Ectodermal cell (in vitro differentiated cells): ENCODE results near the gene RAC2.
A peak's percentile ranks its signal among the peaks of the same experiment; 100 is the strongest.

Source experiments
- H3K27ac ChIP-seq: 2 replicates; pipeline ENCODE4 v1.7.0; 2013; ENCODE audit warnings: mild to moderate bottlenecking, low read depth, low read length; ENCODE audit not compliant: insufficient read depth, poor library complexity, severe bottlenecking
- H3K27me3 ChIP-seq: 2 replicates; pipeline ENCODE4 v1.7.0; 2013; ENCODE audit warnings: mild to moderate bottlenecking, low read length; ENCODE audit not compliant: insufficient read depth, control insufficient read depth, poor library complexity, severe bottlenecking
- H3K36me3 ChIP-seq: one replicate; pipeline ENCODE4 v1.7.0; 2013; ENCODE audit warnings: low read length; ENCODE audit not compliant: control insufficient read depth, insufficient read depth
- H3K4me1 ChIP-seq: one replicate; pipeline ENCODE4 v1.7.0; 2013; ENCODE audit warnings: low read length; ENCODE audit not compliant: control insufficient read depth, insufficient read depth
- H3K4me3 ChIP-seq: 2 replicates; pipeline ENCODE4 v1.7.0; 2013; ENCODE audit warnings: low read depth, low read length, control low read depth; ENCODE audit not compliant: insufficient read depth
- H3K9me3 ChIP-seq: 2 replicates; pipeline ENCODE4 v1.7.0; 2013; ENCODE audit warnings: mild to moderate bottlenecking, low read length, moderate library complexity; ENCODE audit not compliant: control insufficient read depth
- WGBS, 2 experiments: methylation state at CpG; one replicate each; pipeline ENCODE4 v1.1.7; 2013; ENCODE audit warnings: missing lambda C conversion rate in 2 of 2; 5-methylcytosine and 5-hydroxymethylcytosine counted together

Gene RAC2

DNA sequence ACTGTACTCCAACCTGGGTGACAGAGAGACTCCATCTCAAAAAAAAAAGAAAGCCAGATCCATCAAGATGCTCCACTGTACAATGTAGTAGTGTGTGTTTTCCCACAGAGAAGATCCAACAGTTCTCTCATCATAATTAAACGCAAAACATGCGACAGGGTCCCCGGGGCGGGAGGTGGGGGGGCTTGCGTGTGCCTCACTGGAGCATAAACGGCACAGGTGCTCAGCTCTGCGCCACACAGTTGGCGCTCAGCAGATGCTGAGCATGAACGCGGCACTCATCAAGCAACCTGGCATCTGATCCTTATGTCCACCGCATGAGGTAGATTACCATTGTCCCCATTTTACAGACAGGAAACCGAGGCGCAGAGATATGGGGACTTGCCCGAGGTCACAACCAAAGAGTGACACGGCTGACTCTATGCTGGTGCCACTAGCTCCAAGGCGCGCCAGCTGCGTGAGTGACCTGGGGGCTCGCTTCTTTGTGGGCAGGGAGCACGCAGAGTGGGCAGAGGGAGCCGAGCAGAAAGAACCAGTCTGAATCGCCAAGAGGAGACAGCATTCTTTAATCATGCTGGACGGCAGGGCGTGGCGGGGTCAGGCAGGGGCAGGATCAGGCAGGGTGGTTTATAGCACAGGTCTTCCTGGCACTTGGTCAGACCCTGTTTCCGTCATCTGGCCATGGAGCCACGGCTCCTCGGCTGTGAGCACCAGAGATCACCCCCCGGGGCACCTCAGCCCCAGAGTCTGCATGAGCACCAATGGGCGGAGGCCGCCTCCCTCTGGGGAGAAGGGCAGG, 64.2 kb downstream of the RAC2 start:
- WGBS, 2 experiments = 95% methylated on average over 31 of the region's 31 CpGs
- no peaks in the 10 kb centered on the region for H3K9me3 ChIP-seq
- no peaks in the 10 kb centered on the region for H3K27me3 ChIP-seq
- no peak overlapping the region for H3K27ac ChIP-seq
- H3K36me3 ChIP-seq = no peaks in the 10 kb centered on the region
- no peak overlapping the region for H3K4me3 ChIP-seq
- H3K4me1 ChIP-seq = peaks cover 17% of the 10 kb centered on the region

DNA sequence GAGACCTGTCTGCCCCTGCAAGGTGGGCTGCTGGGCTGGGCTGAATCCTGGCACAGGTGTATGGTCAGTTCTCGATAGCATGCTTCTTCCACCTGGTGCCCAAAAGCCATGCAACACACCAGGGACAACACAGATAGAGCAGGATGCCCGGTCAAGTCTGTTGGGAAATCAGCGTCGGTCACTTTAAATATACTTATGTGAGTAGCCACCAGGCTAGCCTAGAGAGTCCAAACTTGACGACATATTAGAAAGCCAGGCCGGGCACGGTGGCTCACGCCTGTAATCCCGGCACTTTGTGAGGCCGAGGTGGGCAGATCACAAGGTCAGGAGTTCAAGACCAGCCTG, 65.0 kb downstream of the RAC2 start:
- no peak overlapping the region for H3K4me3 ChIP-seq
- no peaks in the 10 kb centered on the region for H3K36me3 ChIP-seq
- H3K27ac ChIP-seq = peak overlapping the region; percentile 76
- peaks cover 17% of the 10 kb centered on the region for H3K4me1 ChIP-seq
- H3K27me3 ChIP-seq = no peaks in the 10 kb centered on the region
- H3K9me3 ChIP-seq = no peaks in the 10 kb centered on the region
- 92 to 94% methylated on average over 10 of the region's 10 CpGs for WGBS, 2 experiments

DNA sequence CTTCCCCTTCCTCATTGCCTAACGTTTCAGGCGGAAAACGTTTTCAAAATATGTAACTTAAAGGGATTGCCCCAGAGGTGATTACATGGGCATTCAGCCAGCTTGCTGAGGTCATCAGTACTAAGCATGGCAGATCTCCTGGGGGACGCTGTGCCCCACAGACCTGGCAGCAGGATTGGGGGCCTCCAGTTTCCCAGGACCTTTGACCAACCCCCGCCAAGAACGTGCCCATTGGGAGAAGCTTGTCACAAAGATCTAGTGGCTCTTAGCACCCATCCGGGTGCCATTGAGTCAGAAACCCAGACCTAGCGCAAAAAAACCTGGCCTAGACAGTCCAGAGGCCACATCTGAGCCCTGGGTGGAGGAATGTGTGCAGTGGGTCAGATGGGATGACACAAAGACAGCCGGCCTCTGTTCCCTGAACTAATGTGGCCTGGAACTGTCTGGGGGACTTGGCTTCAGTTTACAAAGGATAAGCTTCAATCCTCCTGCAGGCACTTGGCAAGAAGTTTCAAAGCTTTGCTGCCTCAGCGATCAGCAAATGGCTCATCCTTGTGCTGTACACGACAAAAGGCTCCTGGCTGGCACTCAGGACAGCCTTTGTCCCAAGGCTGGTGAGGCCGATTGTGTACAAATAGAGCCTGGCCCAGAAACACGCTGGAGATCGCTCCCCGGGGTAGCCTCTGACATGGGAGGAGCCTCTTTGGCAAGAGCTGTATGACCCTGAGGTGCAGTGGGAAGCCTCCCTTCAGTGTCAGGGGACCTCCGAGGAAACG, 65.5 kb downstream of the RAC2 start:
- peak overlapping the region; percentile 76 for H3K27ac ChIP-seq
- H3K4me1 ChIP-seq = peaks cover 17% of the 10 kb centered on the region
- H3K36me3 ChIP-seq = no peaks in the 10 kb centered on the region
- WGBS, 2 experiments = 63% methylated on average over 17 of the region's 17 CpGs
- H3K4me3 ChIP-seq = no peak overlapping the region
- no peaks in the 10 kb centered on the region for H3K9me3 ChIP-seq
- H3K27me3 ChIP-seq = no peaks in the 10 kb centered on the region

DNA sequence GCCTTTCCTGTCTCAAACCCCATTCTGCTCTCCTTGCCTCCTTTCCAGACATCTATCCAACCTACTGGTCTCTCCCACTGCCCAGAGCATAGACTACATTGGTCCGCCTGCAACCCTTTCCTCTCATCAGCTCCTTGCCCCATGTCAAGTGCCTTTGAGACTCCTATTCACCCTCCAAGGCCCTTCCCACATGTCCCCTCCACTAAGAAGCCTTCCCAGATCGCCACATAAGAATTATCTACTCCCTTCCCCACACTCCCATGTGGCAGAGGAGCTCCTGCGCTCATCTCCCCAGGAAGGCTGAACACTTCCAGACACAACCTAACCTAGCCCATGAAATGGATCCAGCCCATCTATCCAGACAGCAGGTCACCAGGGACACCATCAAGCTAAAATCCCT, 66.3 kb downstream of the RAC2 start:
- H3K4me1 ChIP-seq = peaks cover 17% of the 10 kb centered on the region
- H3K9me3 ChIP-seq = no peaks in the 10 kb centered on the region
- H3K27ac ChIP-seq = no peak overlapping the region
- 92% methylated on average over 3 of the region's 3 CpGs for WGBS, 2 experiments
- H3K36me3 ChIP-seq = no peaks in the 10 kb centered on the region
- H3K4me3 ChIP-seq = no peak overlapping the region
- no peaks in the 10 kb centered on the region for H3K27me3 ChIP-seq

DNA sequence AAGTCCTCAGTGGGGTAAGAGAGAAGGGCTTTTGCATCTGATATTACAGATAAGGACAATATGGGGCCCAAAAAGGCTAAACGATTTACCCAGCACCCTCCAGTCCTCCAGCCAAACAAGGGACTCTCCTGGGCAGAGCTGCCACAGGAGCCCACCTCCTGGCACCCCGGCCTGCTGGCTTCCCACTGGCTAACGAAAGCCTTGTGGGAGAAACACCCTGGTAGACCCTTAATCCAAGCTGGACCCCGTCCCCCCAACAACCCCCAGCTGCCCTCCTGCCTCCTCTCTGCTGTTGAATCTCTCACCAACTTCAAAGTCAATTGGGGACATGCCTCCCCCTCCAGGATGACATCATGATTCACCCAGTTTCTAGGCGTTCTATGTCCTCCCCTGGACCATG, 66.8 kb downstream of the RAC2 start:
- Histone ChIP-seq H3K4me1 (peaks cover 17% of the 10 kb centered on the region), H3K27ac (no peak overlapping the region)
- WGBS, 2 experiments = 88 to 92% methylated on average over 5 of the region's 5 CpGs

DNA sequence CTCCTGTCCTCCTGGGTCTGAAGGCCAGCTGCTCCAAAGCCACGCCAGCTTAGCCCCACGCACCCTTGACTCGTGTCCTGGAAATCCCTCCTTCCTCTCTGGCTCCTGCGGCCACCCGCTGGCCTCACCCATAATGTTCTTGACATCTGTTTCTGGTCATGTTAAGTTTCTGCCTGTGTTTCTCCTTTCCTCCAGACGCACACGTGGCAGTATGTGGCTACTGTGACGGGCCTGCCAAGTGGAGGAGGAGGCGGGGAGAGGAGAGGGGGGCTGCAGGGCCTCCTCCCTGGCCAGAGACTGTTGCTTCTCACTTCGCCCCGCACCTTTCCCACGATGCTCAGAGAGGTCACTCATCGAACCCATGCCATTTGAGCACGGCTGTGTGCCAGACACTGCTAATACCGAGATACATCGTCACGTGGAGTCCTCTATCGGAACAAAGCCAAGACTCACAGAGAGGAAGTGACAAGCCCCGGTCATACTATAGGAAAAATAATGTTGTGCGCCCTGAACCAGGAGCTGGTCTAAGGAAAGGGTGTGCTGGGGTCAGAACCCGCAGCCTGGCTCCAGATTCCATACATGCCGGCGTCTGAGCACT, 67.5 kb downstream of the RAC2 start:
- peaks cover 17% of the 10 kb centered on the region for H3K4me1 ChIP-seq
- 93% methylated on average over 23 of the region's 23 CpGs for WGBS, 2 experiments
- no peaks in the 10 kb centered on the region for H3K36me3 ChIP-seq
- H3K9me3 ChIP-seq = no peaks in the 10 kb centered on the region
- no peaks in the 10 kb centered on the region for H3K27me3 ChIP-seq
- H3K27ac ChIP-seq = no peak overlapping the region
- H3K4me3 ChIP-seq = no peak overlapping the region

More for the DNA sequence above, 66.8 kb downstream of the RAC2 start:
- H3K9me3 ChIP-seq = no peaks in the 10 kb centered on the region
- H3K36me3 ChIP-seq = no peaks in the 10 kb centered on the region
- H3K4me3 ChIP-seq = no peak overlapping the region
- H3K27me3 ChIP-seq = no peaks in the 10 kb centered on the region

DNA sequence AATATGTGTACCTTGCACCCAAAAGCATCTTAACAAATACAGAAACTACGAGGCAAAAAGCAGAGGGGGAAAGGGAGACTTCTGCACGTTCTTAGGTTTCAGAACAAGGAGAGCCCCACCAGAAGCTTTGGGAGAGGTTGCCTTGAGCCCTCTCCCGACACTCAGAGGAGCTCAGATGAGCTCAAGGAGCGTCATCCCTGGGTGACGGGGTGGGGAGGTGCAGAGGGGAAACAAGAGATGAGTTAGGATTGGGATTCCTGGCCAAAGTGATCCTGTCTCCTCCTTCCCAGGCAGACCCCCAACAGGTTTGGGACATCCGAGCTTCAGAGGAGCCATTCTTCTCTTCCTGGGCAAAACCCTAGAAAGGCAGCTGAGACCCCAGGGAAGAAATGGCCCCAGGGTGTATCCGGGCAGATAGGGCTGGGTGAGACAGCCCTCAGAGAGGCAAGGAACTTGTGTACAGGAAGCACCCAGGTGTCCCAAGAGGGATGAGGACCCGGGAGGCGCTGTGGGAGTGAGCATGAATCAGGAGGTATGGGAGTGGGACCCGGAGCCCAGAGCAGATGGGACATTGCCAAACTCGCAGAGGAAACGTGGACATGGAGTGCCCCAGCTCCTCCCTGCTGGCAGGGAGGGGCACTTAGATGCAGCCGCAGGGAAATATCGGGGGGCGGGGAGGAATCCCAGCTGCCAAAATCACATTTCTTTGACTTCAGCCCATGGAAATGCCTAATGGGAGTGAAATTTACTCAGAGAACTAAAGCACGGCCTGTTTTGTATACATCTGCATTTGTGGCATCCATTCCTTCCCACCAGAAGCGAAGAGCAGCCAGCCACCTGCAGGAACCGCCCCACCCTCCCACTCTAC, 68.4 kb downstream of the RAC2 start:
- H3K9me3 ChIP-seq = no peaks in the 10 kb centered on the region
- H3K27me3 ChIP-seq = no peaks in the 10 kb centered on the region
- WGBS, 2 experiments = 87 to 90% methylated on average over 18 of the region's 18 CpGs
- H3K4me1 ChIP-seq = peaks cover 17% of the 10 kb centered on the region
- no peaks in the 10 kb centered on the region for H3K36me3 ChIP-seq
- no peak overlapping the region for H3K4me3 ChIP-seq
- no peak overlapping the region for H3K27ac ChIP-seq
